ENCODE results near the gene PRR3. TPM values are rescaled to one million over a fixed set of nuclear protein-coding genes. Genes with fewer than 3 reads are reported as not detected.

The PRR3 gene
- total RNA-seq, 1 experiment from 2014 or later, result 21.2 TPM

GRCh38 chr6:30570740-30571074 is 13.6 kb downstream of the PRR3 start:
- DNase-seq (ENCODE audit: low read depth), result no peak

GRCh38 chr6:30571075-30571761 is 14.1 kb downstream of the PRR3 start, which contains the start of gene ABCF1:
TSS of gene ABCF1 (plus strand) at chr6:30571442. CDS start at chr6:30571488, 46 bp downstream.
- peak; percentile 97 for DNase-seq (ENCODE audit: low read depth)

- no peak for DNase-seq (ENCODE audit: low read depth)
Measured at GRCh38 chr6:30571762-30572082, 14.6 kb downstream of the PRR3 start.

- no peak for DNase-seq (ENCODE audit: low read depth)
Measured at GRCh38 chr6:30572148-30572547, 15.1 kb downstream of the PRR3 start.

GRCh38 chr6:30573113-30573512 is 16.0 kb downstream of the PRR3 start:
- no peak for DNase-seq (ENCODE audit: low read depth)

GRCh38 chr6:30578051-30578450 is 21.0 kb downstream of the PRR3 start:
- DNase-seq (ENCODE audit: low read depth), result no peak

- no peak for DNase-seq (ENCODE audit: low read depth)
Measured at GRCh38 chr6:30583921-30584320, 26.8 kb downstream of the PRR3 start.

GRCh38 chr6:30589754-30590358 is 32.8 kb downstream of the PRR3 start:
- no peak for DNase-seq (ENCODE audit: low read depth)

GRCh38 chr6:30590509-30590908 is 33.4 kb downstream of the PRR3 start:
- DNase-seq (ENCODE audit: low read depth), result no peak

- peak; percentile 26 for DNase-seq (ENCODE audit: low read depth)
Measured at GRCh38 chr6:30591008-30591407, 33.9 kb downstream of the PRR3 start.

GRCh38 chr6:30592287-30592686 is 35.2 kb downstream of the PRR3 start:
- DNase-seq (ENCODE audit: low read depth), result no peak

GRCh38 chr6:30597315-30598144 is 40.4 kb downstream of the PRR3 start:
- peak; percentile 85 for DNase-seq (ENCODE audit: low read depth)

GRCh38 chr6:30598912-30599624 is 42.0 kb downstream of the PRR3 start:
- no peak for DNase-seq (ENCODE audit: low read depth)

- DNase-seq (ENCODE audit: low read depth), result no peak
Measured at GRCh38 chr6:30599625-30600324, 42.7 kb downstream of the PRR3 start.

- DNase-seq (ENCODE audit: low read depth), result peak; percentile 26
Measured at GRCh38 chr6:30600451-30600961, 43.4 kb downstream of the PRR3 start.

GRCh38 chr6:30601436-30601814 is 44.3 kb downstream of the PRR3 start:
- no peak for DNase-seq (ENCODE audit: low read depth)

- no peak for DNase-seq (ENCODE audit: low read depth)
Measured at GRCh38 chr6:30601815-30602641, 44.9 kb downstream of the PRR3 start.

- DNase-seq (ENCODE audit: low read depth), result no peak
Measured at GRCh38 chr6:30603961-30604360, 46.9 kb downstream of the PRR3 start.

- no peak for DNase-seq (ENCODE audit: low read depth)
Measured at GRCh38 chr6:30610065-30610464, 53.0 kb downstream of the PRR3 start.

- DNase-seq (ENCODE audit: low read depth), result no peak
Measured at GRCh38 chr6:30611150-30611855, 54.2 kb downstream of the PRR3 start.

Data from M059J (cell line).